HepG2 (cell line): ENCODE measurements around the gene CLPTM1L. TPM values are rescaled to one million over a fixed set of nuclear protein-coding genes. Genes with fewer than 3 reads are reported as not detected.
"Not testable (repeated sequence)": the region's sequence is repeated elsewhere in the genome, so short reads cannot be mapped to it uniquely, and the experiment has no call there.

Experiments
- ATAC-seq: fragments of 200-7000 bp; cut with Tn5 transposase; 3 replicates; pipeline ENCODE4 v1.9.1; 2020; ENCODE audit warnings: mild to moderate bottlenecking, moderate library complexity
- BruUV-seq: library from RNA; stranded (reverse); fragments of 400-500 nt; replicated peaks from 2 replicates; lab custom pipeline; 2021; lab: Mats Ljungman, UMichigan
- CTCF ChIA-PET: fragments of 300-600 bp; formaldehyde crosslinking; extraction: SDS; loops from one replicate; lab custom pipeline; 2021; ENCODE audit warnings: low total read pairs, inconsistent platforms, low intra/inter-chr PET ratio; lab: Yijun Ruan, JAX
- POLR2A ChIA-PET: fragments of 350-600 bp; sonication (Branson Sonifier 250); formaldehyde crosslinking; loops from one replicate; lab custom pipeline; 2020; ENCODE audit warnings: antibody characterized with exemption, inconsistent platforms; lab: Yijun Ruan, JAX
- DNase-seq: peaks from one replicate; pipeline ENCODE4 v3.0.0-alpha.2; 2015; ENCODE audit warnings: low spot score
- FAIRE-seq: peaks from 3 replicates; lab custom pipeline; 2011; peaks lifted over from hg19 to GRCh38; lab: Jason Lieb, UNC
- H2AFZ ChIP-seq: one replicate; pipeline ENCODE4 v1.6.1; 2011; ENCODE audit warnings: low read length, inconsistent platforms
- H3K27ac ChIP-seq: fragments of 300-600 bp; 3 replicates; pipeline ENCODE4 v1.8.0; 2011; ENCODE audit warnings: mixed run types, mild to moderate bottlenecking, mixed read lengths, low read length, inconsistent platforms; ENCODE audit not compliant: insufficient read depth; ENCODE audit errors: extremely low read length
- H3K27me3 ChIP-seq, 2 experiments: fragments of 200-600 bp in 1 of 2; 2 replicates in 1 of 2; 3 replicates in 1 of 2; pipeline versions ENCODE4 v1.6.0 to v1.8.0; 2011; ENCODE audit warnings: low read length in 2 of 2, mild to moderate bottlenecking in 2 of 2, moderate library complexity in 2 of 2, inconsistent platforms in 1 of 2; ENCODE audit not compliant: insufficient read depth in 2 of 2, control insufficient read depth in 1 of 2
- H3K36me3 ChIP-seq, 2 experiments: fragments of 200-600 bp in 1 of 2; replicated peaks in 1 of 2; 2 replicates in 1 of 2; 3 replicates in 1 of 2; pipeline versions ENCODE4 v1.5.1 to v1.8.0; 2011; ENCODE audit warnings: low read length in 2 of 2, inconsistent platforms in 1 of 2; ENCODE audit not compliant: insufficient read depth in 2 of 2, control insufficient read depth in 1 of 2
- H3K4me1 ChIP-seq: 2 replicates; pipeline ENCODE4 v1.5.1; 2012; ENCODE audit warnings: low read length, inconsistent platforms; ENCODE audit not compliant: insufficient read depth
- H3K4me2 ChIP-seq: 2 replicates; pipeline ENCODE4 v1.6.0; 2011; ENCODE audit warnings: low read depth, low read length, inconsistent platforms
- H3K4me3 ChIP-seq, 3 experiments: fragments of 200-600 bp in 1 of 3; sonication (generic), shearing (Covaris generic) in 1 of 3; replicated peaks in 1 of 3; 2 replicates each; pipeline ENCODE4 v1.5.1; 2011 to 2016; ENCODE audit warnings: low read length in 3 of 3, inconsistent platforms in 2 of 3, low read depth in 2 of 3, mild to moderate bottlenecking in 2 of 3, control low read depth in 1 of 3, mixed read lengths in 1 of 3; ENCODE audit not compliant: insufficient read depth in 1 of 3
- H3K79me2 ChIP-seq: one replicate; pipeline ENCODE4 v1.6.1; 2011; ENCODE audit warnings: low read length, inconsistent platforms; ENCODE audit not compliant: insufficient read depth
- H3K9ac ChIP-seq: 2 replicates; pipeline ENCODE4 v1.6.0; 2011; ENCODE audit warnings: mild to moderate bottlenecking, low read depth, low read length, inconsistent platforms; ENCODE audit not compliant: insufficient read depth
- H3K9me3 ChIP-seq: 2 replicates; pipeline ENCODE4 v1.5.1; 2012; ENCODE audit warnings: mild to moderate bottlenecking, low read length
- H4K20me1 ChIP-seq: 2 replicates; pipeline ENCODE4 v1.6.0; 2011; ENCODE audit warnings: inconsistent platforms, mild to moderate bottlenecking, low read length, moderate library complexity; ENCODE audit not compliant: insufficient read depth
- CAMTA2 ChIP-seq: sonication (generic); formaldehyde crosslinking; IDR thresholded peaks from 2 replicates; pipeline ENCODE4 v1.4.0; 2020; ENCODE audit warnings: mild to moderate bottlenecking, missing genetic modification reagents, borderline replicate concordance
- FOSL1 ChIP-seq: sonication (generic); formaldehyde crosslinking; IDR thresholded peaks from 2 replicates; pipeline ENCODE4 v1.9.0; 2021; ENCODE audit warnings: missing genetic modification reagents, borderline replicate concordance
- FOXA3 ChIP-seq: IDR thresholded peaks from 2 replicates; pipeline ENCODE4 v1.6.1; 2016; ENCODE audit warnings: missing genetic modification reagents, missing compliant biosample characterization
- HMG20A ChIP-seq: IDR thresholded peaks from 2 replicates; pipeline ENCODE4 v1.6.1; 2016; ENCODE audit warnings: borderline replicate concordance
- RFX5 ChIP-seq: IDR thresholded peaks from 2 replicates; pipeline ENCODE4 v1.6.1; 2011; ENCODE audit warnings: low read depth, low read length, improper control_type of control experiment
- ZNF253 ChIP-seq: sonication (generic); formaldehyde crosslinking; IDR thresholded peaks from 2 replicates; pipeline ENCODE4 v1.8.0; 2022; ENCODE audit warnings: mild to moderate bottlenecking, missing genetic modification reagents, borderline replicate concordance
- ZNF343 ChIP-seq: sonication (generic); formaldehyde crosslinking; IDR thresholded peaks from 2 replicates; pipeline ENCODE4 v1.4.0; 2020; ENCODE audit warnings: mild to moderate bottlenecking, missing genetic modification reagents
- ZNF660 ChIP-seq: sonication (generic); formaldehyde crosslinking; IDR thresholded peaks from 2 replicates; pipeline ENCODE4 v1.5.1; 2020; ENCODE audit warnings: mild to moderate bottlenecking, low read depth, missing genetic modification reagents, borderline replicate concordance
- WGBS: methylation state at CpG from one replicate; pipeline ENCODE4 v1.1.6; 2017; ENCODE audit warnings: low lambda C conversion rate; 5-methylcytosine and 5-hydroxymethylcytosine counted together
- in situ Hi-C: cut with HindIII; loops from 2 replicates; pipeline ENCODE4 v1.10.0; 2017; ENCODE audit warnings: low pct_unique_long_range_greater_than_20kb; ENCODE audit not compliant: extremely low pct_ligation_motif_present
- intact Hi-C: fragments of 100-400 bp; cut with micrococcal nuclease; formaldehyde crosslinking; loops from one replicate; pipeline ENCODE4 v1.10.0; 2022; ENCODE audit not compliant: unreplicated experiment
- polyA plus RNA-seq, 8 experiments: library from polyadenylated mRNA; depleted of rRNA in 3 of 8; stranded (reverse) in 7 of 8; unstranded in 1 of 8; fragments of >200 nt; fragmentation: Illumina TruSeq in 4 of 8; extraction: Trizol in 4 of 8; gene quantifications; 2 replicates each; pipeline versions ENCODE4 v1.2.1 to v1.2.3, GENCODE V29; 2011 to 2016; ENCODE audit warnings: low read depth in 4 of 8, missing spikeins in 1 of 8, mixed read lengths in 1 of 8; ENCODE audit not compliant: insufficient read depth in 1 of 8
- total RNA-seq, 5 experiments: library from RNA; depleted of rRNA; stranded (reverse); fragments of >200 nt; fragmentation: Illumina TruSeq; extraction: Trizol; gene quantifications; 2 replicates each; pipeline ENCODE4 v1.2.3, GENCODE V29; 2016; ENCODE audit warnings: low read depth in 1 of 5
- TF ChIP-seq, protein P1 (sequence below): fragments of 450-650 bp; IDR thresholded peaks from 2 replicates; pipeline ENCODE4 v1.6.1; 2017

CLPTM1L gene
- total and polyA plus RNA-seq, 2 of the 13 experiments (the other 11 are each of a cell fraction or from before 2014, with no cell fraction given) = 80.3 to 124 TPM

DNA sequence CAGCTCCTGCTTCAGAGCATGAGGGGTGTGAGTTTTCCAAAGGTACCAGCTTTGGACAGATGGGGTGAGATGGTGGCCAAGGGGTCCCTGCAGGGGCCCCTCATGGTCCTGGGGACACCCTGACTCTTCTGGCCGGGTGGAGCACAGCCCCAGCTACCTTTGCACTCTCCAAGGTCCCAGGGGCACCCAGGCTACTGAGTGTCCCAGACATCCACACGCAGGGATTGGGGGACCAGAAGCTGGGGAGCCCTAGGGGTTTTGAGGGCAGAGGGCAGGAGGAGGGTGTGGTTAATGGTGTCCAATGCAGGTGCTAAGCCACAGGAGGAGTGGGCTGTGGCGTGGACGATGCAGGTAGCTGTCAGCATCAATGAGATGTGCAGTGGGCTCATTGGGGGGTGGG lies 16.0 kb upstream of the CLPTM1L start (continued):
- TF ChIP-seq, protein P1, sequence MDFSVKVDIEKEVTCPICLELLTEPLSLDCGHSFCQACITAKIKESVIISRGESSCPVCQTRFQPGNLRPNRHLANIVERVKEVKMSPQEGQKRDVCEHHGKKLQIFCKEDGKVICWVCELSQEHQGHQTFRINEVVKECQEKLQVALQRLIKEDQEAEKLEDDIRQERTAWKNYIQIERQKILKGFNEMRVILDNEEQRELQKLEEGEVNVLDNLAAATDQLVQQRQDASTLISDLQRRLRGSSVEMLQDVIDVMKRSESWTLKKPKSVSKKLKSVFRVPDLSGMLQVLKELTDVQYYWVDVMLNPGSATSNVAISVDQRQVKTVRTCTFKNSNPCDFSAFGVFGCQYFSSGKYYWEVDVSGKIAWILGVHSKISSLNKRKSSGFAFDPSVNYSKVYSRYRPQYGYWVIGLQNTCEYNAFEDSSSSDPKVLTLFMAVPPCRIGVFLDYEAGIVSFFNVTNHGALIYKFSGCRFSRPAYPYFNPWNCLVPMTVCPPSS = no peak
- TF ChIP-seq HMG20A (CRISPR knock-in tag) (no peak), RFX5 (no peak), FOSL1 (CRISPR knock-in tag) (no peak), CAMTA2 (CRISPR knock-in tag) (no peak), ZNF660 (CRISPR knock-in tag) (no peak), ZNF343 (CRISPR knock-in tag) (no peak), ZNF253 (CRISPR knock-in tag) (no peak), FOXA3 (CRISPR knock-in tag) (no peak)

DNA sequence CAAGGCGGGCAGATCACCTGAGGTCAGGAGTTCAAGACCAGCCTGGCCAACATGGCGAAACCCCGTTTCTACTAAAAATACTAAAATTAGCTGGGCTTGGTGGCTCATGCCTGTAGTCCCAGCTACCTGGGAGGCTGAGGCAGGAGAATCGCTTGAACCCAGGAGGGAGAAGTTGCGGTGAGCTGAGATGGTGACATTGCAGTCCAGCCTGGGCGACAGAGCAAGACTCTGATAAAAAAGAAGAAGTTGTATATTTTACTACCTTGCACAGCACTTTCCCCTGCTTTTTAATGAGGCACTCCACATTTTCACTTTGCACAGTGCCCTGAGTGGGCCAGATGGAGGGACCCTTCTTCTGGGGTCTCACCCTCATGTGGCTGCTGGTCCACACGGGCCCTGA lies 15.5 kb upstream of the CLPTM1L start:
- H3K79me2 ChIP-seq, H3K4me2 ChIP-seq, FAIRE-seq, ATAC-seq, H3K9ac ChIP-seq, CTCF ChIA-PET, BruUV-seq, POLR2A ChIA-PET, H4K20me1 ChIP-seq, H3K4me3 ChIP-seq, intact Hi-C loops, H3K36me3 ChIP-seq, H3K9me3 ChIP-seq, DNase-seq, H3K4me1 ChIP-seq, in situ Hi-C loops, H3K27ac ChIP-seq, H2AFZ ChIP-seq: not testable (repeated sequence)
- H3K27me3 ChIP-seq = peaks cover 18 to 85% of the 10 kb centered on the region in 2 experiments
- 43% methylated on average over 7 of the region's 7 CpGs for WGBS
